Measurements from ENCODE around the gene GINS1. TPM values are rescaled to one million over a fixed set of nuclear protein-coding genes. Genes with fewer than 3 reads are reported as not detected.

The GINS1 gene
- total and polyA plus RNA-seq, 2 donors (not counting 3 experiments of a cell fraction or from before 2014, with no cell fraction given), result 8.2 to 26.3 TPM

DNA sequence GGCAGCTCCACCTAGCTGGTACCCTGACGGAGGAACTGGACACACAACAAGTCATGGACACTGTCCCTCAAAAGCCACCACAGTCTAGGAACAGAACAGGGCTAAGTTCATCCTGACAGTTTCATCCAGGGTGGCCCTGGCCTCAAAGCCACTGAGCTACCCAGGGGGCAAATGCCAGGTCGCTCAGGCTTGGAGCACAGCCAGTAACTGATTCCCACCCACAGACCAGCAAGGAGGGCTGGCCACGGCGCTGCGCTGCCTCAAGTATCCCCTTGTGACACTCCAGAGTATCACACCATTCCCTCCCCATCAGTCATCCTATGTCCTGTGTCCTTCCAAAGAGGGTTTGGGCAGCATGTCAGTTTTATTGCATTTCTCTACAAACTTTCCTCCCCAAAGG, 72.2 kb downstream of the GINS1 start:
- H3K36me3 ChIP-seq (ENCODE audit: control insufficient read depth in 2 of 2, extremely low read depth in 1 of 2, insufficient read depth in 2 of 2, low read length in 2 of 2), result peaks cover 0 to 38% of the 10 kb centered on the region in 2 experiments
- no peaks in the 10 kb centered on the region for H4K20me1 ChIP-seq (replicated peaks; ENCODE audit: control insufficient read depth, extremely low read depth, insufficient read depth, low read length)
- ChIA-PET POLR2A (no interaction called here), CTCF (interaction anchor here (1.4 kb wide), 1 partner anchor 9 kb away, joined by 4 read pairs; no protein-coding TSS in a partner anchor)
- TF ChIP-seq, protein P1, sequence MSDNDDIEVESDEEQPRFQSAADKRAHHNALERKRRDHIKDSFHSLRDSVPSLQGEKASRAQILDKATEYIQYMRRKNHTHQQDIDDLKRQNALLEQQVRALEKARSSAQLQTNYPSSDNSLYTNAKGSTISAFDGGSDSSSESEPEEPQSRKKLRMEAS (IDR thresholded peaks at IDR 0.05; ENCODE audit: insufficient read depth, insufficient read length), result no peak
- TF ChIP-seq POLR2AphosphoS5 (IDR thresholded peaks at IDR 0.05; ENCODE audit: insufficient read depth, low read depth, low read length) (no peak), EZH2 (IDR thresholded peaks at IDR 0.05; ENCODE audit: borderline replicate concordance, low read depth, low read length, severe bottlenecking) (no peak), JUN (IDR thresholded peaks at IDR 0.05; ENCODE audit: borderline replicate concordance, insufficient read depth, insufficient read length, low read depth) (no peak), GATA2 (IDR thresholded peaks at IDR 0.05; ENCODE audit: insufficient read depth, insufficient read length, low read depth, low read length) (no peak), POLR2A (IDR thresholded peaks at IDR 0.05; ENCODE audit: low read depth, low read length) (no peak), FOS (IDR thresholded peaks at IDR 0.05; ENCODE audit: borderline replicate concordance, insufficient read depth, low read length) (no peak), MYC (IDR thresholded peaks at IDR 0.05; ENCODE audit: low read depth, low read length) (no peak)
- TF ChIP-seq, protein P2, sequence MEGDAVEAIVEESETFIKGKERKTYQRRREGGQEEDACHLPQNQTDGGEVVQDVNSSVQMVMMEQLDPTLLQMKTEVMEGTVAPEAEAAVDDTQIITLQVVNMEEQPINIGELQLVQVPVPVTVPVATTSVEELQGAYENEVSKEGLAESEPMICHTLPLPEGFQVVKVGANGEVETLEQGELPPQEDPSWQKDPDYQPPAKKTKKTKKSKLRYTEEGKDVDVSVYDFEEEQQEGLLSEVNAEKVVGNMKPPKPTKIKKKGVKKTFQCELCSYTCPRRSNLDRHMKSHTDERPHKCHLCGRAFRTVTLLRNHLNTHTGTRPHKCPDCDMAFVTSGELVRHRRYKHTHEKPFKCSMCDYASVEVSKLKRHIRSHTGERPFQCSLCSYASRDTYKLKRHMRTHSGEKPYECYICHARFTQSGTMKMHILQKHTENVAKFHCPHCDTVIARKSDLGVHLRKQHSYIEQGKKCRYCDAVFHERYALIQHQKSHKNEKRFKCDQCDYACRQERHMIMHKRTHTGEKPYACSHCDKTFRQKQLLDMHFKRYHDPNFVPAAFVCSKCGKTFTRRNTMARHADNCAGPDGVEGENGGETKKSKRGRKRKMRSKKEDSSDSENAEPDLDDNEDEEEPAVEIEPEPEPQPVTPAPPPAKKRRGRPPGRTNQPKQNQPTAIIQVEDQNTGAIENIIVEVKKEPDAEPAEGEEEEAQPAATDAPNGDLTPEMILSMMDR (IDR thresholded peaks at IDR 0.05; ENCODE audit: extremely low read depth in 1 of 2, insufficient read depth in 1 of 2, low read depth in 1 of 2, low read length in 2 of 2), result no peak
- H3K4me2 ChIP-seq (ENCODE audit: insufficient read depth, low read length), result no peak overlapping the region
- H2AFZ ChIP-seq (ENCODE audit: low read depth, low read length), result no peak overlapping the region
- no TSS peak for BruUV-seq (replicated peaks)
- H3K4me1 ChIP-seq (ENCODE audit: control insufficient read depth, extremely low read depth, insufficient read depth, low read length), result peaks cover 7% of the 10 kb centered on the region
- H3K4me3 ChIP-seq (replicated peaks in 1 of 3; ENCODE audit: insufficient read depth in 1 of 3, low read depth in 1 of 3, low read length in 3 of 3), result no peak overlapping the region
- DNase-seq (ENCODE audit: low read depth, low spot score) (no peak), FAIRE-seq (no peak)
- no peak overlapping the region for H3K9ac ChIP-seq (replicated peaks; ENCODE audit: extremely low read depth, insufficient read depth, low read length)
- no peaks in the 10 kb centered on the region for H3K9me1 ChIP-seq (replicated peaks; ENCODE audit: control insufficient read depth, extremely low read depth, insufficient read depth, low read length)
- dilution Hi-C loops (cut with MboI; ENCODE audit: extremely low pct_ligation_motif_present, low sequenced_read_pairs) (no loop called here), intact Hi-C loops (cut with micrococcal nuclease) (no loop called here)
- H3K79me2 ChIP-seq (ENCODE audit: control insufficient read depth, insufficient read depth, low read length), result no peaks in the 10 kb centered on the region
- no peak overlapping the region for H3K27ac ChIP-seq (ENCODE audit: insufficient read depth, low read depth, low read length)
- H3K9me3 ChIP-seq (replicated peaks; ENCODE audit: control insufficient read depth, insufficient read depth, low read length), result no peaks in the 10 kb centered on the region
- no peaks in the 10 kb centered on the region for H3K27me3 ChIP-seq (ENCODE audit: control insufficient read depth in 2 of 2, insufficient read depth in 2 of 2, low read length in 2 of 2)

All from endothelial cell of umbilical vein (primary cell).